Measurements from ENCODE around the gene PGP.
"Not testable (repeated sequence)": the region's sequence is repeated elsewhere in the genome, so short reads cannot be mapped to it uniquely, and the experiment has no call there.

The PGP gene

GRCh38 chr16:2223221-2223941 is 8.7 kb upstream of the PGP start, which contains the start of gene E4F1:
TSS of gene E4F1 (plus strand) at chr16:2223591. CDS start at chr16:2223614, 23 bp downstream.
- DNase-seq (ENCODE audit: low read depth in 3 of 3) = peak; percentile 99 to 100 (median 100)

- DNase-seq (ENCODE audit: low read depth in 3 of 3) = no peak
Measured at GRCh38 chr16:2216330-2216729, 1.7 kb upstream of the PGP start.

- DNase-seq (ENCODE audit: low read depth in 3 of 3) = no peak
Measured at GRCh38 chr16:2213817-2214718, 572 bp downstream of the PGP start.

GRCh38 chr16:2212362-2213324 is 2.0 kb downstream of the PGP start:
- no peak for DNase-seq (ENCODE audit: low read depth in 3 of 3)

GRCh38 chr16:2211923-2212347 is 2.7 kb downstream of the PGP start:
- DNase-seq (ENCODE audit: low read depth in 3 of 3) = no peak

GRCh38 chr16:2210386-2211365 is 4.0 kb downstream of the PGP start, which contains the start of gene BRICD5:
TSS of gene BRICD5 (minus strand) at chr16:2210863. CDS start at chr16:2210833, 30 bp downstream.
- DNase-seq (ENCODE audit: low read depth in 3 of 3) = no peak

GRCh38 chr16:2210009-2210332 is 4.7 kb downstream of the PGP start:
- DNase-seq (ENCODE audit: low read depth in 3 of 3) = no peak

GRCh38 chr16:2209258-2210008 is 5.2 kb downstream of the PGP start:
- no peak for DNase-seq (ENCODE audit: low read depth in 3 of 3)

- DNase-seq (ENCODE audit: low read depth in 3 of 3) = no peak
Measured at GRCh38 chr16:2208772-2209171, 5.9 kb downstream of the PGP start.

GRCh38 chr16:2208308-2208707 is 6.3 kb downstream of the PGP start:
- no peak for DNase-seq (ENCODE audit: low read depth in 3 of 3)

GRCh38 chr16:2207872-2208271 is 6.8 kb downstream of the PGP start:
- no peak for DNase-seq (ENCODE audit: low read depth in 3 of 3)

GRCh38 chr16:2206780-2207433 is 7.7 kb downstream of the PGP start:
- no peak for DNase-seq (ENCODE audit: low read depth in 3 of 3)

GRCh38 chr16:2206420-2206779 is 8.2 kb downstream of the PGP start:
- DNase-seq (ENCODE audit: low read depth in 3 of 3) = no peak

GRCh38 chr16:2205967-2206313 is 8.7 kb downstream of the PGP start:
- DNase-seq (ENCODE audit: low read depth in 3 of 3) = no peak

GRCh38 chr16:2205104-2205966 is 9.3 kb downstream of the PGP start, which contains the start of gene MLST8:
TSS of gene MLST8 (plus strand) at chr16:2205454. CDS start at chr16:2206086, 632 bp downstream.
- DNase-seq (ENCODE audit: low read depth in 3 of 3) = peak; percentile 72 to 84 (median 81)

GRCh38 chr16:2204416-2205103 is 10.1 kb downstream of the PGP start:
- no peak for DNase-seq (ENCODE audit: low read depth in 3 of 3)

GRCh38 chr16:2203119-2203688 is 11.4 kb downstream of the PGP start:
- not testable (repeated sequence) for DNase-seq (ENCODE audit: low read depth in 3 of 3)
